HEK293 (cell line): ENCODE results near the gene TMX2.
"Not testable (repeated sequence)": the region's sequence is repeated elsewhere in the genome, so short reads cannot be mapped to it uniquely, and the experiment has no call there.

Experiments used
- CTCF ChIA-PET: fragments of 350-600 bp; formaldehyde crosslinking; extraction: SDS; loops from one replicate; lab custom pipeline; 2021; ENCODE audit warnings: antibody characterized with exemption; lab: Yijun Ruan, JAX
- POLR2A ChIA-PET: fragments of 300-600 bp; formaldehyde crosslinking; extraction: SDS; loops from one replicate; lab custom pipeline; 2020; ENCODE audit warnings: antibody characterized with exemption, inconsistent platforms; lab: Yijun Ruan, JAX
- H3K27ac ChIP-seq: fragments of 200-500 bp; sonication (Bioruptor generic); 2 replicates; pipeline ENCODE4 v1.5.1; 2014; ENCODE audit warnings: low read depth, low read length, control low read depth, inconsistent platforms; ENCODE audit errors: extremely low read depth
- H3K36me3 ChIP-seq, 2 experiments: fragments of 200-500 bp in 1 of 2; sonication (Bioruptor generic) in 1 of 2; 1 replicate in 1 of 2; 2 replicates in 1 of 2; pipeline ENCODE4 v1.5.1; 2014 to 2017; ENCODE audit warnings: inconsistent platforms in 2 of 2, low read length in 2 of 2; ENCODE audit not compliant: control insufficient read depth in 2 of 2, insufficient read depth in 1 of 2
- H3K4me1 ChIP-seq: fragments of 200-500 bp; sonication (Bioruptor generic); 2 replicates; pipeline ENCODE4 v1.5.1; 2014; ENCODE audit warnings: mild to moderate bottlenecking, low read length, inconsistent platforms; ENCODE audit not compliant: control insufficient read depth, insufficient read depth
- H3K4me3 ChIP-seq: 2 replicates; pipeline ENCODE4 v1.5.1; 2011; ENCODE audit warnings: low read depth, mild to moderate bottlenecking, control low read depth, low read length, moderate library complexity
- H3K9me3 ChIP-seq: fragments of 200-500 bp; sonication (Bioruptor generic); 2 replicates; pipeline ENCODE4 v1.5.1; 2014; ENCODE audit warnings: low read depth, low read length, inconsistent platforms; ENCODE audit not compliant: control insufficient read depth, insufficient read depth
- GLI4 ChIP-seq: fragments of 450-650 bp; formaldehyde crosslinking; IDR thresholded peaks from 2 replicates; pipeline ENCODE4 v1.5.1; 2016; ENCODE audit warnings: missing biosample characterization, missing genetic modification characterization
- GLIS2 ChIP-seq: fragments of 450-650 bp; formaldehyde crosslinking; IDR thresholded peaks from 2 replicates; pipeline ENCODE4 v1.5.1; 2016; ENCODE audit warnings: missing biosample characterization, missing genetic modification characterization
- KLF7 ChIP-seq: fragments of 450-650 bp; formaldehyde crosslinking; IDR thresholded peaks from 2 replicates; pipeline ENCODE4 v1.5.1; 2016; ENCODE audit warnings: missing biosample characterization, missing genetic modification characterization, borderline replicate concordance
- PRDM1 ChIP-seq: fragments of 450-650 bp; formaldehyde crosslinking; IDR thresholded peaks from 2 replicates; pipeline ENCODE4; 2016; ENCODE audit warnings: missing biosample characterization, missing genetic modification characterization
- SP2 ChIP-seq: fragments of 450-650 bp; formaldehyde crosslinking; IDR thresholded peaks from 2 replicates; pipeline ENCODE4 v1.5.1; 2016; ENCODE audit warnings: missing biosample characterization, missing genetic modification characterization
- ZFP37 ChIP-seq: fragments of 450-650 bp; formaldehyde crosslinking; IDR thresholded peaks from 2 replicates; pipeline ENCODE4 v1.5.1; 2016; ENCODE audit warnings: missing biosample characterization, missing genetic modification characterization
- ZNF155 ChIP-seq: fragments of 450-650 bp; formaldehyde crosslinking; IDR thresholded peaks from 2 replicates; pipeline ENCODE4 v1.5.1; 2016; ENCODE audit warnings: missing biosample characterization, missing genetic modification characterization
- ZNF202 ChIP-seq: fragments of 450-650 bp; formaldehyde crosslinking; IDR thresholded peaks from 2 replicates; pipeline ENCODE4 v1.5.1; 2016; ENCODE audit warnings: missing biosample characterization, missing genetic modification characterization, borderline replicate concordance
- ZNF211 ChIP-seq: fragments of 450-650 bp; formaldehyde crosslinking; IDR thresholded peaks from 2 replicates; pipeline ENCODE4 v1.5.1; 2016; ENCODE audit warnings: low read depth, missing biosample characterization, missing genetic modification characterization
- ZNF23 ChIP-seq: fragments of 450-650 bp; formaldehyde crosslinking; IDR thresholded peaks from 2 replicates; pipeline ENCODE4 v1.5.1; 2016; ENCODE audit warnings: missing biosample characterization, missing genetic modification characterization, borderline replicate concordance
- ZNF558 ChIP-seq: fragments of 450-650 bp; formaldehyde crosslinking; IDR thresholded peaks from 2 replicates; pipeline ENCODE4 v1.5.1; 2016; ENCODE audit warnings: missing biosample characterization, missing genetic modification characterization
- ZNF623 ChIP-seq: fragments of 450-650 bp; formaldehyde crosslinking; IDR thresholded peaks from 2 replicates; pipeline ENCODE4 v1.5.1; 2016; ENCODE audit warnings: missing biosample characterization, missing genetic modification characterization
- ZNF624 ChIP-seq: fragments of 450-650 bp; formaldehyde crosslinking; IDR thresholded peaks from 2 replicates; pipeline ENCODE4 v1.5.1; 2017; ENCODE audit warnings: missing biosample characterization, missing genetic modification characterization
- ZNF664 ChIP-seq: fragments of 450-650 bp; formaldehyde crosslinking; IDR thresholded peaks from 2 replicates; pipeline ENCODE4 v1.5.1; 2016; ENCODE audit warnings: missing biosample characterization, missing genetic modification characterization
- ZSCAN16 ChIP-seq: fragments of 450-650 bp; formaldehyde crosslinking; IDR thresholded peaks from 2 replicates; pipeline ENCODE4 v1.5.1; 2016; ENCODE audit warnings: missing biosample characterization, missing genetic modification characterization
- ZXDB ChIP-seq: fragments of 450-650 bp; formaldehyde crosslinking; IDR thresholded peaks from 2 replicates; pipeline ENCODE4 v1.5.1; 2016; ENCODE audit warnings: missing biosample characterization, missing genetic modification characterization
- TF ChIP-seq, protein P1 (sequence below): fragments of 450-650 bp; formaldehyde crosslinking; IDR thresholded peaks from 2 replicates; pipeline ENCODE4 v1.5.1; 2016; ENCODE audit warnings: missing biosample characterization, missing genetic modification characterization
- TF ChIP-seq, protein P2 (sequence below): fragments of 450-650 bp; formaldehyde crosslinking; IDR thresholded peaks from 2 replicates; pipeline ENCODE4 v1.5.1; 2016; ENCODE audit warnings: missing biosample characterization, missing genetic modification characterization
- TF ChIP-seq, protein P3 (sequence below): fragments of 450-650 bp; formaldehyde crosslinking; IDR thresholded peaks from 2 replicates; pipeline ENCODE4 v1.5.1; 2016; ENCODE audit warnings: missing biosample characterization, missing genetic modification characterization

TMX2 gene

DNA sequence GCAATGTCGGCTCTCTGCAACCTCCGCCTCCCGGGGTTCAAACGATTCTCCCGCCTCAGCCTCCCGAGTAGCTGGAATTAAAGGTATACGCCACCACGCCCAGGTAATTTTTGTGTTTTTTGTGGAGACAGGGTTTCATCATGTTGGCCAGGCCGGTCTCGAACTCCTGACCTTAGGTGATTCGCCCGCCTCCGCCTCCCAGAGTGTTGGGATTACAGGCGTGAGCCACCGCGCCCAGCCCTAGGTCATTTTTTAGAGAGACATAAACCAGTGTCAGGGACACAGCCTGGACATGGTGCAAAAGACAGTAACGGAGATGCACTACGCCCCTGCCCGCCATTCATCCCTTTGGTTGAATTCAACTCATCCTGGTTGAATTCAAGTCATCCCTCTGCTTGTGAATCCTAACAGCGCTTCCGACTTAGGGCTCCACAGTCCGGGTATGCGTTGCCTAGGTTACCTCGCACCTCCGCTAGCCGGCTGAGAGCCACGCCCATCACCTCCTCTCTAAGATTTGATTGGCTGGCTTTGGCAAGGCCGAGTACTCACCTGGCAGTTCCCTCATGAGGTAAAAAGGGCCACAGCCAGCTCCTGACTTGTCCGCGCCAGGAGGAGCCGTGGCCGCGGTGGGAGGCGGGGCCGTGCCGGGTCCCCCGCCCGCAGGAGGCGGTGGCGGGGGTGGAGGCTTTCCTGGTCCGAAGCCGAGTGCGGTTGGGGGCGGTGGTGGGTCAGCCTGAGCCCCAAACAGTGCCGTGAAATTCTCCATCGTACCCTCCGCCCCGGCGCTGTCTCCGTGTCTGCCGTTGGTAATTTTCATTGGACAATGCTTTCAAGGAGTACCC lies 758 bp upstream of the TMX2 start, which contains the start of gene MED19 (continued):
- TF ChIP-seq, protein P1, sequence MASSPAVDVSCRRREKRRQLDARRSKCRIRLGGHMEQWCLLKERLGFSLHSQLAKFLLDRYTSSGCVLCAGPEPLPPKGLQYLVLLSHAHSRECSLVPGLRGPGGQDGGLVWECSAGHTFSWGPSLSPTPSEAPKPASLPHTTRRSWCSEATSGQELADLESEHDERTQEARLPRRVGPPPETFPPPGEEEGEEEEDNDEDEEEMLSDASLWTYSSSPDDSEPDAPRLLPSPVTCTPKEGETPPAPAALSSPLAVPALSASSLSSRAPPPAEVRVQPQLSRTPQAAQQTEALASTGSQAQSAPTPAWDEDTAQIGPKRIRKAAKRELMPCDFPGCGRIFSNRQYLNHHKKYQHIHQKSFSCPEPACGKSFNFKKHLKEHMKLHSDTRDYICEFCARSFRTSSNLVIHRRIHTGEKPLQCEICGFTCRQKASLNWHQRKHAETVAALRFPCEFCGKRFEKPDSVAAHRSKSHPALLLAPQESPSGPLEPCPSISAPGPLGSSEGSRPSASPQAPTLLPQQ (tag by site-specific recombination), result peak; percentile 94
- no peak for TF ChIP-seq ZNF624
- no peak for TF ChIP-seq ZNF155 (tag by site-specific recombination)
- no peak for TF ChIP-seq PRDM1
- 0 out of 2 replicates have a peak, but pooled peaks have one; percentile 43 for TF ChIP-seq GLIS2
- TF ChIP-seq GLI4 (tag by site-specific recombination), result no peak
- TF ChIP-seq ZXDB, result no peak
- TF ChIP-seq SP2, result no peak
- no peak for TF ChIP-seq KLF7 (tag by site-specific recombination)
- TF ChIP-seq, protein P2, sequence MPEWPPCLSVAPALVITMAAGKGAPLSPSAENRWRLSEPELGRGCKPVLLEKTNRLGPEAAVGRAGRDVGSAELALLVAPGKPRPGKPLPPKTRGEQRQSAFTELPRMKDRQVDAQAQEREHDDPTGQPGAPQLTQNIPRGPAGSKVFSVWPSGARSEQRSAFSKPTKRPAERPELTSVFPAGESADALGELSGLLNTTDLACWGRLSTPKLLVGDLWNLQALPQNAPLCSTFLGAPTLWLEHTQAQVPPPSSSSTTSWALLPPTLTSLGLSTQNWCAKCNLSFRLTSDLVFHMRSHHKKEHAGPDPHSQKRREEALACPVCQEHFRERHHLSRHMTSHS, result no peak
- TF ChIP-seq ZNF202 (tag by site-specific recombination), result no peak

DNA sequence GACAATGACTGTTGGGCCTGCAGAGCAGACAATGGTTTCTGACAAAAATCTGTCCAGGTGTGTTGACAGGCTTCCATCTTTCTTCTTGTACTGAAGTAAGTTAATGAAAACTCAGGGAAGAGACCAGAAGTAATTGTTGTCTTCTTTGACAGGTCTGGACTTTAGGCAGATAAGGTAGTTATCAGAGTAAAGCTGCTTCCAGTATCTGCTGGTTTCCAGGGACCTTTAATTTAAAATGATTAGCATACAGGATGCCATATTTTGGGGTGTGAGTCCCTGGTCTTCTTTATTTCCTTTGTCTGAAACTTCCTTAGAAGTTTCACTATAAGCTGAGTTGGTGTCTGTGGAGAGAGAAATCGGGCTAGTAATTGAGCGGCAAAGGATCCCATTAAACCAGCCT lies 1.4 kb downstream of the TMX2 start:
- peak overlapping the region; percentile 97; the same call in 1 of the 2 replicates for H3K4me3 ChIP-seq
- H3K27ac ChIP-seq, result no peak overlapping the region
- H3K4me1 ChIP-seq, result no peaks in the 10 kb centered on the region
- CTCF ChIA-PET, result interaction anchor here (2.7 kb wide), 1 partner anchor 87 kb away, joined by 12 read pairs; no protein-coding TSS in a partner anchor
- POLR2A ChIA-PET, result interaction anchor here (0.6 to 1.0 kb wide), 2 partner anchors 27 to 87 kb away, joined by 3 read pairs; partner anchors contain the start of gene SELENOH
- H3K9me3 ChIP-seq, result no peaks in the 10 kb centered on the region
- peaks cover 0 to 22% of the 10 kb centered on the region in 2 experiments; a peak in 2 of 3 replicates for H3K36me3 ChIP-seq
- TF ChIP-seq, protein P3, sequence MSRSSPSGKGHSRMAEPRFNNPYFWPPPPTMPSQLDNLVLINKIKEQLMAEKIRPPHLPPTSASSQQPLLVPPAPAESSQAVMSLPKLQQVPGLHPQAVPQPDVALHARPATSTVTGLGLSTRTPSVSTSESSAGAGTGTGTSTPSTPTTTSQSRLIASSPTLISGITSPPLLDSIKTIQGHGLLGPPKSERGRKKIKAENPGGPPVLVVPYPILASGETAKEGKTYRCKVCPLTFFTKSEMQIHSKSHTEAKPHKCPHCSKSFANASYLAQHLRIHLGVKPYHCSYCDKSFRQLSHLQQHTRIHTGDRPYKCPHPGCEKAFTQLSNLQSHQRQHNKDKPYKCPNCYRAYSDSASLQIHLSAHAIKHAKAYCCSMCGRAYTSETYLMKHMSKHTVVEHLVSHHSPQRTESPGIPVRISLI (tag by site-specific recombination), result no peak
- TF ChIP-seq ZFP37 (tag by site-specific recombination) (no peak), ZNF23 (tag by site-specific recombination) (no peak), ZNF558 (no peak), ZSCAN16 (no peak), ZNF211 (tag by site-specific recombination) (no peak), ZNF664 (tag by site-specific recombination) (no peak), ZNF623 (no peak)

DNA sequence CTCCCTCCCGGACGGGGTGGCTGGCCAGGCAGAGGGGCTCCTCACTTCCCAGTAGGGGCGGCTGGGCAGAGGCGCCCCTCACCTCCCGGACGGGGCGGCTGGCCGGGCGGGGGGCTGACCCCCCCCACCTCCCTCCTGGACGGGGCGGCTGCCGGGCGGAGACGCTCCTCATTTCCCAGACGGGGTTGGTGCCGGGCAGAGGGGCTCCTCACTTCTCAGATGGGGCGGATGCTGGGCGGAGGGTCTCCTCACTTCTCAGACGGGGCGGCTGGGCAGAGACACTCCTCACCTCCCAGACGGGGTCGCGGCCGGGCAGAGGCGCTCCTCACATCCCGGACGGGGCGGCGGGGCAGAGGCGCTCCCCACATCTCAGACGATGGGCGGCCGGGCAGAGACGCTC lies 4.3 kb downstream of the TMX2 start:
- H3K27ac ChIP-seq, POLR2A ChIA-PET, H3K4me3 ChIP-seq, CTCF ChIA-PET, H3K9me3 ChIP-seq, H3K4me1 ChIP-seq: not testable (repeated sequence)
- peaks cover 4 to 25% of the 10 kb centered on the region in 2 experiments; a peak in 2 of 3 replicates for H3K36me3 ChIP-seq
